Right lobe of liver (tissue), 6 donors: ENCODE data around the gene RHEBL1. TPM values are rescaled to one million over a fixed set of nuclear protein-coding genes. Genes with fewer than 3 reads are reported as not detected.

ENCODE experiments used
- ATAC-seq, 4 donors: fragments of 200-7000 bp; cut with Tn5 transposase; one replicate each; pipeline ENCODE4 v1.9.1; 2020; ENCODE audit warnings: mild to moderate bottlenecking in 4 of 4, moderate library complexity in 4 of 4
- DNase-seq, 3 donors: peaks; one replicate each; pipeline ENCODE4 v3.0.0-alpha.2; 2020
- H3K27ac ChIP-seq, 3 donors: fragments of 200-600 bp; one replicate each; pipeline ENCODE4 v1.8.0; 2022
- H3K27me3 ChIP-seq, 2 donors: fragments of 200-600 bp; one replicate each; pipeline ENCODE4 v1.8.0; 2022
- H3K36me3 ChIP-seq, 4 donors: fragments of 200-600 bp; sonication (generic) in 1 of 4; one replicate each; pipeline versions ENCODE4 v1.5.1 to v1.8.0; 2017 to 2022; ENCODE audit warnings: control low read depth in 1 of 4
- H3K4me1 ChIP-seq, 4 donors: fragments of 200-600 bp; sonication (generic) in 1 of 4; one replicate each; pipeline versions ENCODE4 v1.5.1 to v1.8.0; 2017 to 2022; ENCODE audit warnings: control low read depth in 1 of 4
- H3K4me3 ChIP-seq, 3 donors: fragments of 200-600 bp; one replicate each; pipeline ENCODE4 v1.8.0; 2022
- H3K9me3 ChIP-seq, 4 donors: fragments of 200-600 bp; sonication (generic) in 1 of 4; one replicate each; pipeline versions ENCODE4 v1.5.1 to v1.8.0; 2017 to 2022; ENCODE audit warnings: control low read depth in 1 of 4
- POLR2A ChIP-seq: fragments of 450-650 bp; IDR thresholded peaks from one replicate; pipeline ENCODE4 v1.6.1; 2017; ENCODE audit warnings: antibody characterized with exemption, mild to moderate bottlenecking
- WGBS: methylation state at CpG from one replicate; pipeline ENCODE4 v1.1.6; 2018; ENCODE audit warnings: low coverage, low lambda C conversion rate; ENCODE audit not compliant: insufficient coverage; ENCODE audit errors: missing lambda C conversion rate; 5-methylcytosine and 5-hydroxymethylcytosine counted together
- intact Hi-C, 2 donors: fragments of 100-400 bp; cut with DNase I; formaldehyde crosslinking; loops; one replicate each; pipeline versions ENCODE4 v1.11.2 to v1.14.1; 2022
- total RNA-seq, 6 experiments: library from RNA; depleted of rRNA in 2 of 6; stranded (reverse); fragments of >200 nt in 2 of 6; fragmentation: NEBNext Ultra II Directional in 3 of 6; extraction: Animal tissue kit (Norgen Biotek cat#: 25700) in 3 of 6; gene quantifications; one replicate each; pipeline versions ENCODE4 v1.1.0 to v1.2.4, GENCODE V29; 2016 to 2023
- TF ChIP-seq, protein P1 (sequence below), 4 donors: fragments of 200-600 bp in 3 of 4; fragments of 450-650 bp in 1 of 4; IDR thresholded peaks; one replicate each; pipeline versions ENCODE4 v1.5.1 to v1.8.0; 2016 to 2022; ENCODE audit warnings: antibody characterized with exemption in 4 of 4, mild to moderate bottlenecking in 2 of 4
- donor health status: DM: no; HTN: yes; CAD: no.
- donor health status: DM: no; HTN: no; CAD: no.
- donor health status: DM: no; HTN: no; CAD: no.
- donor health status: DM: no; HTN: yes; CAD: no.
- donor health status: DM: no; HTN: yes; CAD: no.

RHEBL1 gene
- total RNA-seq, 6 experiments from 2014 or later: 0.17 to 0.60 (median 0.43) TPM; not detected in 1

DNA sequence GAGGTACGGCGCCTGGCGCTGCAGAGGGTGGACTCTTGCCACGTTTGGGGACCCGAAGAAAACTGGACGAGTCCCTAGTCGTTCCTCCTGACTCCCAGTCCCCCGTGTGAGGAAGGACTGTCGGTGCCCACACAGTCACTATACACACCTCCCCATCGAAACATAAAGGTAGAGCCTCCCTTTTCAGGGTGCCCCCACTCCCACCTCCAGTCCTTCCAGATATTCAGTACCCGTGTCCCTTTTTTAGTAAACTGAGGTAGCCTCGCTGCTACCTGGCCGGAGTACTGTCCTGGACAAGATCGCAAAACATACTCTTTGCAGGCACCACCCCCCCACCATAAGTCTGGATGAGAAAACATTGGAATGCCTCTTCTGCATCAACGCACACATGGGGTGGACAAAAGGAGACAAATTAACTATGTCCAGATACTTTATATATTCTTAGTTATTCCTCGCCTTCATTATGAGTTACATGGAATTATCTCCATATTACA, 8.6 kb downstream of the RHEBL1 start:
- ATAC-seq: no peak
- H3K36me3 ChIP-seq: no peaks in the 10 kb centered on the region
- WGBS: 7% methylated on average over 16 of the region's 16 CpGs
- DNase-seq: no peak
- TF ChIP-seq, protein P1, sequence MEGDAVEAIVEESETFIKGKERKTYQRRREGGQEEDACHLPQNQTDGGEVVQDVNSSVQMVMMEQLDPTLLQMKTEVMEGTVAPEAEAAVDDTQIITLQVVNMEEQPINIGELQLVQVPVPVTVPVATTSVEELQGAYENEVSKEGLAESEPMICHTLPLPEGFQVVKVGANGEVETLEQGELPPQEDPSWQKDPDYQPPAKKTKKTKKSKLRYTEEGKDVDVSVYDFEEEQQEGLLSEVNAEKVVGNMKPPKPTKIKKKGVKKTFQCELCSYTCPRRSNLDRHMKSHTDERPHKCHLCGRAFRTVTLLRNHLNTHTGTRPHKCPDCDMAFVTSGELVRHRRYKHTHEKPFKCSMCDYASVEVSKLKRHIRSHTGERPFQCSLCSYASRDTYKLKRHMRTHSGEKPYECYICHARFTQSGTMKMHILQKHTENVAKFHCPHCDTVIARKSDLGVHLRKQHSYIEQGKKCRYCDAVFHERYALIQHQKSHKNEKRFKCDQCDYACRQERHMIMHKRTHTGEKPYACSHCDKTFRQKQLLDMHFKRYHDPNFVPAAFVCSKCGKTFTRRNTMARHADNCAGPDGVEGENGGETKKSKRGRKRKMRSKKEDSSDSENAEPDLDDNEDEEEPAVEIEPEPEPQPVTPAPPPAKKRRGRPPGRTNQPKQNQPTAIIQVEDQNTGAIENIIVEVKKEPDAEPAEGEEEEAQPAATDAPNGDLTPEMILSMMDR (IDR thresholded peaks at IDR 0.05): no peak
- no peak for TF ChIP-seq POLR2A
- H3K9me3 ChIP-seq: no peaks in the 10 kb centered on the region
- peaks cover 0 to 44% (median 15%) of the 10 kb centered on the region in 4 donors for H3K4me1 ChIP-seq
- H3K27me3 ChIP-seq: no peaks in the 10 kb centered on the region
- peak overlapping the region; percentile 90 to 98 (median 97) for H3K27ac ChIP-seq
- H3K4me3 ChIP-seq: peak overlapping the region; percentile 94 to 99 (median 95)
- intact Hi-C loops: loop anchor here in 1 of 2 donors (10.0 kb wide), 1 partner anchor 64 kb away; no protein-coding TSS in a partner anchor

DNA sequence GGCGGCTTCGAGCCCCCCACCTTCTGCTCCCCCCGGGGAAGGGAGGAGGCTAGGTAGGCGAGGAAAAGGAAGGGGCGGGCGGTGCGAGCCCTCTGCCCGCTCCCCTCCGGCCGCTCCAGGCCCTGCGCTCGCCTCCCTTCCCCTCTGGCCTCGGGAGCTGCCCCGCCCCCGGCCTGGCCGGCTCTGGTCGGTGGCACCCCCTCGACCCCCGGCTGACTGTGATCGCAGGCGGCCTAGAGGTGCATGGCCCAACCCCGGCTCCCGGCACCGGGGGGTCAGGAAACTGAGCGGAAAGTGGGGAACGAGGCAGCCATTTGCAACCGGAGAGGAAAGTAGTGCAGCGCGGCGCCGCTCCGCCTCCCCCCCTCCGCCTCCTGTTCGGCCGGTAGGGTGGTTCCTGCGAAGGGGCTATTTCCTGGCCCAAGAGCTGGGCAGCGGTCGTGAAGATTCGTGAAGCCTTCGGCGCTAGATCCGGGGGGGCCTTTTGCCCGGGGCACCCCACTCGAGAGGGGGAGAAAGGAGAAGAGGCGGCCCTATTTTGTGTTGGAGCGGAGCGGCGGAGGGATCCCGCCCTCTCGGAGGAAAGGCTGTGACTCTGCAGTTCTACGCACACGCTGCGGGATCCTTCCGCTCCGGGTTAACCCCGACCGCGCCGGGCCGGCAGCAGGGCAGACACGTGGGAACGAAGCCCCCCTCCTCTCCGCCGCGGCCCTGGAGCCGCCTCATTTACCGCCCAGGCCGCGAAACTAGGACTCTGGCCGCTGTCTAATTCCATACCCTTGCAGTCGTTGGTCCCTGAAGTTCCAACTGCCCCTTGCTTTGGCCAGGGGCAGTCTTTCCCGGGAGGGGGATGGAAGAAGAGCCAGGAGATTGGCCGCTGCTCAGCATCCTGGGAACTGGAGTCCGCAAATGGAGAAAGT, 9.3 kb downstream of the RHEBL1 start, which contains the start of gene KMT2D:
TSS of gene KMT2D (minus strand) at position 558 of the 920 bp plus-strand sequence. CDS start 5,470 bp downstream, outside the sequence.
- H3K4me1 ChIP-seq: peaks cover 0 to 51% (median 16%) of the 10 kb centered on the region in 4 donors
- intact Hi-C loops: loop anchor here in 1 of 2 donors (10.0 kb wide), 1 partner anchor 64 kb away; no protein-coding TSS in a partner anchor
- TF ChIP-seq, protein P1 (IDR thresholded peaks at IDR 0.05): peak in 1 of 4 donors; percentile 66
- peak; percentile 38 for TF ChIP-seq POLR2A
- DNase-seq (peak; percentile 93 to 94 (median 94)), ATAC-seq (peak; percentile 78 to 84 (median 81))
- H3K9me3 ChIP-seq: no peaks in the 10 kb centered on the region
- peak within 1 kb of the TSS; percentile 94 to 99 (median 95) for H3K4me3 ChIP-seq
- H3K27ac ChIP-seq: peak within 1 kb of the TSS; percentile 90 to 98 (median 97)
- WGBS: 0% methylated on average over 21 of the region's 74 CpGs
- H3K36me3 ChIP-seq: no peaks in the 10 kb centered on the region
- no peaks in the 10 kb centered on the region for H3K27me3 ChIP-seq

DNA sequence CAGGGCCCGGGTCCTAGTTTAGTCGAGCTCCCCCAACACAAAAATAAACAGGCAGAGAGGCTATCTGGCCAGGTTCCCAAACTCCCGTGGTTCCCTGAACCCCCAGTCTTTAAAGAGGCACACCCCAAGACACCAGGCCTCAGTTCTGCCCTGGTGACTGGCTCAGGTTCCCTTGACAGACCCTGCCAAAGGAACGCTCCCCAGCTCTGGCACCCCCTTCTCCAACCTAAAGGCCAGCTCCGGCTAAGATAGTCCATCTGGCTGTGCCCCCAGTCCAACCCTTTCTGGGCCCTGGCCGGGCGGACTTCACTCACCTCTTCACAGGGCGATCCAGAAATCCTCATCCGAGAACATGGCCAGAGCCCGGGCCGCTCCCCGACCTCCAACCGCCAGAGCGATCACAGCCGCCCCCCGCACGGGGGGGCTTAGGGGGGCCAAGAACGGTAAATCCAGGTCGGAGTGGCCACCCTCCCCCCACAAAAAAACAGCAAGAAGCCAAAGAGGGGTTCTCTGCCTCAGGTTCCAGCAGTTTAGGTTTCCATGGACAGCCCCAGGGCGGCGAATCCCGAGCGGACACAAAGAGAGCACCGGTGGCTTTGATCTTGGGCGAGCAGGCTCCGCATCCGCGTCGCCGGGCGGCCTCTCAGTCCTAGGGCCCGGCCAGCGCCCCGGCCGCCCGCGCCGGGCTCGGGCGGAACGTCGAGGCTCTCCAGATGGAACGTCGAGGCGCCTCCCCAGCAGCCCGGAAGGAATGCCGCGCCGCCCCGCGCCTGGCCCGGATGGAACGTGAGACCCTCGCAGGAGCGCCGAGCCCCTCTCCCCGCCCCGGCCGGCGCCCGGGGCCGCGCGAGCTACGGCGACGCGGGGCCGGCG, 10.2 kb downstream of the RHEBL1 start:
- WGBS: 0% methylated on average over 17 of the region's 70 CpGs
- no peaks in the 10 kb centered on the region for H3K27me3 ChIP-seq
- H3K27ac ChIP-seq: peak overlapping the region; percentile 90 to 98 (median 97)
- peak overlapping the region; percentile 94 to 99 (median 95) for H3K4me3 ChIP-seq
- DNase-seq: peak in 2 of 3 donors; percentile 72 to 75
- ATAC-seq: peak in 2 of 4 donors; percentile 10 to 15
- H3K4me1 ChIP-seq: peaks cover 0 to 54% (median 16%) of the 10 kb centered on the region in 4 donors
- peaks cover 0 to 5% (median 2%) of the 10 kb centered on the region in 4 donors for H3K36me3 ChIP-seq
- TF ChIP-seq POLR2A: no peak
- TF ChIP-seq, protein P1 (IDR thresholded peaks at IDR 0.05): no peak
- intact Hi-C loops: loop anchor here in 1 of 2 donors (10.0 kb wide), 1 partner anchor 65 kb away; no protein-coding TSS in a partner anchor
- no peaks in the 10 kb centered on the region for H3K9me3 ChIP-seq

GRCh38 chr12:49059045-49059298, 10.8 kb downstream of the RHEBL1 start:
- intact Hi-C loops: no loop called here
- H3K27ac ChIP-seq: peak overlapping the region; percentile 90 to 98 (median 97)
- H3K4me1 ChIP-seq: peaks cover 0 to 48% (median 14%) of the 10 kb centered on the region in 4 donors
- no peak for ATAC-seq
- DNase-seq: no peak
- peak overlapping the region; percentile 94 to 99 (median 95) for H3K4me3 ChIP-seq
- TF ChIP-seq, protein P1 (IDR thresholded peaks at IDR 0.05): no peak
- TF ChIP-seq POLR2A: no peak
- no peaks in the 10 kb centered on the region for H3K9me3 ChIP-seq
- peaks cover 0 to 11% (median 2%) of the 10 kb centered on the region in 4 donors for H3K36me3 ChIP-seq
- WGBS: 0% methylated on average over 1 of the region's 1 CpG
- no peaks in the 10 kb centered on the region for H3K27me3 ChIP-seq
